Tibial nerve (tissue), 3 donors: ENCODE results near the gene OAS1.

Experiments
- POLR2A ChIP-seq, 2 donors: fragments of 450-650 bp; IDR thresholded peaks; one replicate each; pipeline ENCODE4 v1.6.1; 2017; ENCODE audit warnings: antibody characterized with exemption in 2 of 2, mild to moderate bottlenecking in 2 of 2, moderate library complexity in 2 of 2
- TF ChIP-seq, protein P1 (sequence below), 5 experiments: fragments of 200-600 bp in 3 of 5; fragments of 450-650 bp in 2 of 5; sonication (generic) in 3 of 5; IDR thresholded peaks; one replicate each; pipeline ENCODE4 v1.5.1; 2016 to 2019; ENCODE audit warnings: antibody characterized with exemption in 5 of 5, mild to moderate bottlenecking in 3 of 5, moderate library complexity in 2 of 5

DNA sequence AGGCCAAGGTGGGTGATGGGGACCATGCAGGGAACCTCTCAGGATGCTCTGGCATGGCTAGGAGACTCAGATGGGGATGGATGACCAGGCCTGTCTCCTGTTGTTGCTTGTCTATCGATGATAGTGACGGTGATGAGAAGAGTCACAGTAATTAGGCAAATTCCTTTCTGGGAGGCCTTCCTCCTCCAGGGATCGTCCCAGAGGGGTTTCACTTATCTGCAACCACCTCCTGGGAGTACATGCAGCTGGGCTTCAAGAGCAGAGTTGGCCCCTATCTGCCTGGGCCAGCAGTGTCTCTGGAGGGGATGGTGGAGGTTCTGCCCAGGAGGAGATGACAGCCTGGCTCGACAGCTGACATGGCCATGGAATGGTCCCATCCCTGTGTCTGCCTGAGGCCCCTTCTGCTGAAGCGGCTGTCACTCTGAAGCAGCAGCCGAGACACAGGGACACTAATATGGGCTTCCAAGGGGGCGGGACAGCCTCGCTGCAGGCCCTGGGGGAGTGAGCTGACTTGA is 27.5 kb upstream of the OAS1 start:
- TF ChIP-seq, protein P1, sequence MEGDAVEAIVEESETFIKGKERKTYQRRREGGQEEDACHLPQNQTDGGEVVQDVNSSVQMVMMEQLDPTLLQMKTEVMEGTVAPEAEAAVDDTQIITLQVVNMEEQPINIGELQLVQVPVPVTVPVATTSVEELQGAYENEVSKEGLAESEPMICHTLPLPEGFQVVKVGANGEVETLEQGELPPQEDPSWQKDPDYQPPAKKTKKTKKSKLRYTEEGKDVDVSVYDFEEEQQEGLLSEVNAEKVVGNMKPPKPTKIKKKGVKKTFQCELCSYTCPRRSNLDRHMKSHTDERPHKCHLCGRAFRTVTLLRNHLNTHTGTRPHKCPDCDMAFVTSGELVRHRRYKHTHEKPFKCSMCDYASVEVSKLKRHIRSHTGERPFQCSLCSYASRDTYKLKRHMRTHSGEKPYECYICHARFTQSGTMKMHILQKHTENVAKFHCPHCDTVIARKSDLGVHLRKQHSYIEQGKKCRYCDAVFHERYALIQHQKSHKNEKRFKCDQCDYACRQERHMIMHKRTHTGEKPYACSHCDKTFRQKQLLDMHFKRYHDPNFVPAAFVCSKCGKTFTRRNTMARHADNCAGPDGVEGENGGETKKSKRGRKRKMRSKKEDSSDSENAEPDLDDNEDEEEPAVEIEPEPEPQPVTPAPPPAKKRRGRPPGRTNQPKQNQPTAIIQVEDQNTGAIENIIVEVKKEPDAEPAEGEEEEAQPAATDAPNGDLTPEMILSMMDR (IDR thresholded peaks at IDR 0.05), result no peak
- TF ChIP-seq POLR2A (IDR thresholded peaks at IDR 0.05), result no peak
